ENCODE measurements around the gene ADAMTS17. TPM values are rescaled to one million over a fixed set of nuclear protein-coding genes. Genes with fewer than 3 reads are reported as not detected.

ADAMTS17 gene
- total RNA-seq, 1 donor from 2014 or later, result 4.8 TPM

DNA sequence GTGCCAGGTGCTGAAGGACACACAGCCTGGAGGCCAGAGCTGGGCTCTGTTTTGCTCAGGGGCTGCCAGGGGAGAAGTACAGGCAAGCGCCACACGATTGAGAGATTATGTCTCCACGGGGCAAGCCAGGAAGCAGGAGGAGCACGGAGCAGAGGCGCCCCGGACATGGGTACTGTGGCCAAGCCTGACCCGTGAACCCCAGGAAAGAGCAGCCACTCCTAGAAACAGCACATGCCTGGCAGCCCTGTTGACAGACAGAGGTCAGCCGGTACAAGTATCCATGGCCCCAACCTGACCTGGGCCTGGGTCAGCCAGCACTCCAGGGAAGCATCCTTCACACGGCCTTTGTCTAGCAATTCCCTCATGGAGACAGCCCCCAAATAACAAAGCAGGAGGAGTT lies 89.4 kb downstream of the ADAMTS17 start:
- Mint-ChIP-seq H3K4me3 (ENCODE audit: unreplicated experiment) (no peak overlapping the region), H3K27ac (ENCODE audit: unreplicated experiment) (no peak overlapping the region), H3K36me3 (ENCODE audit: low read depth, unreplicated experiment) (peaks cover 4% of the 10 kb centered on the region), H3K9me3 (ENCODE audit: unreplicated experiment) (no peaks in the 10 kb centered on the region), H3K27me3 (ENCODE audit: unreplicated experiment) (peaks cover 3% of the 10 kb centered on the region), H3K4me1 (ENCODE audit: unreplicated experiment) (peaks cover 4% of the 10 kb centered on the region)
- DNase-seq (ENCODE audit: low spot score), result no peak
- TF ChIP-seq, protein P1, sequence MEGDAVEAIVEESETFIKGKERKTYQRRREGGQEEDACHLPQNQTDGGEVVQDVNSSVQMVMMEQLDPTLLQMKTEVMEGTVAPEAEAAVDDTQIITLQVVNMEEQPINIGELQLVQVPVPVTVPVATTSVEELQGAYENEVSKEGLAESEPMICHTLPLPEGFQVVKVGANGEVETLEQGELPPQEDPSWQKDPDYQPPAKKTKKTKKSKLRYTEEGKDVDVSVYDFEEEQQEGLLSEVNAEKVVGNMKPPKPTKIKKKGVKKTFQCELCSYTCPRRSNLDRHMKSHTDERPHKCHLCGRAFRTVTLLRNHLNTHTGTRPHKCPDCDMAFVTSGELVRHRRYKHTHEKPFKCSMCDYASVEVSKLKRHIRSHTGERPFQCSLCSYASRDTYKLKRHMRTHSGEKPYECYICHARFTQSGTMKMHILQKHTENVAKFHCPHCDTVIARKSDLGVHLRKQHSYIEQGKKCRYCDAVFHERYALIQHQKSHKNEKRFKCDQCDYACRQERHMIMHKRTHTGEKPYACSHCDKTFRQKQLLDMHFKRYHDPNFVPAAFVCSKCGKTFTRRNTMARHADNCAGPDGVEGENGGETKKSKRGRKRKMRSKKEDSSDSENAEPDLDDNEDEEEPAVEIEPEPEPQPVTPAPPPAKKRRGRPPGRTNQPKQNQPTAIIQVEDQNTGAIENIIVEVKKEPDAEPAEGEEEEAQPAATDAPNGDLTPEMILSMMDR (IDR thresholded peaks at IDR 0.05; ENCODE audit: unreplicated experiment), result no peak

DNA sequence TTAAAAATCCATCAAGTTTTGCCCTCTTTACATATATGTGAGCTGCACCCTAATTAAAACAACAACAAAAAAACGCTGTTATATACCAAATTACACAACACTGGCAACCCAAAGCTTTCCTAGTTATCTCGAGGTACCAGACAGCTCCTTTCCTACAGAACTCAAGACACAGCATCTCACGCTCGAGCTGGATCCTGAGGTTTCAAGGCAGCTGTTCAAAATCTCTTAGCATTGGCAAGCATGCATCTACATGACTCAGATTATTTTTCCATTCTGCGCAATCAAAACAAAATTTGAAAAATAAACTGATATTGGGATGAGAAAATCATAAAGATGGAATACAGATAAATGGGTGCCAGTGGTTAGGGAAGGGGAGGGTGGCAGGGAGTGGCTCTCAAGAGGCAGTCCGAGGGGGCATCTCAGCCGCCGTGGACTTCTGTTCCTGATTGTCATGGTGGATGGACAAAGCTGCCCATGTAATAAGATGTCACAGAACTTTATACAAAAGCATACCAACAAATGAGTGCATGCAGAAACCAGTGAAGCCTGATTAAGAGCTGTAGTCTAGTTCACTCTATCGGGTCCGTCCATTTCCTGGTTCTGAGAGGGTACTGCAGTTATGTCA lies 91.5 kb downstream of the ADAMTS17 start:
- Mint-ChIP-seq H3K4me1 (ENCODE audit: unreplicated experiment) (peaks cover 4% of the 10 kb centered on the region), H3K36me3 (ENCODE audit: low read depth, unreplicated experiment) (peaks cover 3% of the 10 kb centered on the region), H3K27me3 (ENCODE audit: unreplicated experiment) (peaks cover 3% of the 10 kb centered on the region), H3K4me3 (ENCODE audit: unreplicated experiment) (no peak overlapping the region), H3K27ac (ENCODE audit: unreplicated experiment) (no peak overlapping the region), H3K9me3 (ENCODE audit: unreplicated experiment) (no peaks in the 10 kb centered on the region)
- TF ChIP-seq, protein P1 (IDR thresholded peaks at IDR 0.05; ENCODE audit: unreplicated experiment), result no peak
- DNase-seq (ENCODE audit: low spot score), result no peak

GRCh38 chr15:100249096-100249815 lies 92.5 kb downstream of the ADAMTS17 start:
- Mint-ChIP-seq H3K9me3 (ENCODE audit: unreplicated experiment) (no peaks in the 10 kb centered on the region), H3K27ac (ENCODE audit: unreplicated experiment) (no peak overlapping the region), H3K27me3 (ENCODE audit: unreplicated experiment) (peaks cover 3% of the 10 kb centered on the region), H3K4me1 (ENCODE audit: unreplicated experiment) (peaks cover 4% of the 10 kb centered on the region), H3K4me3 (ENCODE audit: unreplicated experiment) (no peak overlapping the region), H3K36me3 (ENCODE audit: low read depth, unreplicated experiment) (no peaks in the 10 kb centered on the region)
- DNase-seq (ENCODE audit: low spot score), result no peak
- TF ChIP-seq, protein P1 (IDR thresholded peaks at IDR 0.05; ENCODE audit: unreplicated experiment), result no peak

GRCh38 chr15:100248236-100248635 lies 93.5 kb downstream of the ADAMTS17 start:
- TF ChIP-seq, protein P1 (IDR thresholded peaks at IDR 0.05; ENCODE audit: unreplicated experiment), result no peak
- no peaks in the 10 kb centered on the region for H3K9me3 Mint-ChIP-seq (ENCODE audit: unreplicated experiment)
- H3K27me3 Mint-ChIP-seq (ENCODE audit: unreplicated experiment), result peaks cover 3% of the 10 kb centered on the region
- H3K36me3 Mint-ChIP-seq (ENCODE audit: low read depth, unreplicated experiment), result no peaks in the 10 kb centered on the region
- no peak overlapping the region for H3K27ac Mint-ChIP-seq (ENCODE audit: unreplicated experiment)
- no peak overlapping the region for H3K4me3 Mint-ChIP-seq (ENCODE audit: unreplicated experiment)
- H3K4me1 Mint-ChIP-seq (ENCODE audit: unreplicated experiment), result no peaks in the 10 kb centered on the region
- no peak for DNase-seq (ENCODE audit: low spot score)
